WERI-Rb-1 (cell line): Measurements from ENCODE around the gene STH.

Experiments used
- DNase-seq: peaks from one replicate; pipeline ENCODE4 v3.0.0-alpha.2; 2020
- H3K27ac ChIP-seq: fragments of 250-450 bp; sonication (Bioruptor Pico); 2 replicates; pipeline ENCODE4 v1.5.1; 2020; ENCODE audit warnings: mild to moderate bottlenecking, moderate library complexity
- H3K27me3 ChIP-seq: fragments of 250-450 bp; sonication (Bioruptor Pico); 2 replicates; pipeline ENCODE4 v1.5.1; 2021; ENCODE audit warnings: mild to moderate bottlenecking, low read depth, moderate library complexity; ENCODE audit not compliant: insufficient read depth, severe bottlenecking
- H3K36me3 ChIP-seq: fragments of 250-450 bp; sonication (Bioruptor Pico); 2 replicates; pipeline ENCODE4 v1.5.1; 2020; ENCODE audit warnings: mild to moderate bottlenecking, moderate library complexity
- H3K4me3 ChIP-seq: 2 replicates; pipeline ENCODE4 v1.5.1; 2011; ENCODE audit warnings: low read depth, mild to moderate bottlenecking, control low read depth, low read length
- H3K9me3 ChIP-seq: fragments of 250-450 bp; sonication (Bioruptor Pico); 2 replicates; pipeline ENCODE4 v1.5.1; 2021; ENCODE audit warnings: mild to moderate bottlenecking, moderate library complexity; ENCODE audit not compliant: severe bottlenecking
- TF ChIP-seq, protein P1 (sequence below): IDR thresholded peaks from 2 replicates; pipeline ENCODE4 v1.5.1; 2011; ENCODE audit warnings: low read depth, mild to moderate bottlenecking, control low read depth, inconsistent platforms, low read length

STH gene

GRCh38 chr17:45993962-45994627 is 5.0 kb upstream of the STH start:
- DNase-seq: no peak
- Histone ChIP-seq H3K36me3 (no peaks in the 10 kb centered on the region), H3K9me3 (no peaks in the 10 kb centered on the region), H3K27me3 (no peaks in the 10 kb centered on the region), H3K27ac (no peak overlapping the region), H3K4me3 (no peak overlapping the region)
- TF ChIP-seq, protein P1, sequence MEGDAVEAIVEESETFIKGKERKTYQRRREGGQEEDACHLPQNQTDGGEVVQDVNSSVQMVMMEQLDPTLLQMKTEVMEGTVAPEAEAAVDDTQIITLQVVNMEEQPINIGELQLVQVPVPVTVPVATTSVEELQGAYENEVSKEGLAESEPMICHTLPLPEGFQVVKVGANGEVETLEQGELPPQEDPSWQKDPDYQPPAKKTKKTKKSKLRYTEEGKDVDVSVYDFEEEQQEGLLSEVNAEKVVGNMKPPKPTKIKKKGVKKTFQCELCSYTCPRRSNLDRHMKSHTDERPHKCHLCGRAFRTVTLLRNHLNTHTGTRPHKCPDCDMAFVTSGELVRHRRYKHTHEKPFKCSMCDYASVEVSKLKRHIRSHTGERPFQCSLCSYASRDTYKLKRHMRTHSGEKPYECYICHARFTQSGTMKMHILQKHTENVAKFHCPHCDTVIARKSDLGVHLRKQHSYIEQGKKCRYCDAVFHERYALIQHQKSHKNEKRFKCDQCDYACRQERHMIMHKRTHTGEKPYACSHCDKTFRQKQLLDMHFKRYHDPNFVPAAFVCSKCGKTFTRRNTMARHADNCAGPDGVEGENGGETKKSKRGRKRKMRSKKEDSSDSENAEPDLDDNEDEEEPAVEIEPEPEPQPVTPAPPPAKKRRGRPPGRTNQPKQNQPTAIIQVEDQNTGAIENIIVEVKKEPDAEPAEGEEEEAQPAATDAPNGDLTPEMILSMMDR: no peak

GRCh38 chr17:45994987-45995386 is 4.1 kb upstream of the STH start:
- Histone ChIP-seq H3K4me3 (no peak overlapping the region), H3K27ac (no peak overlapping the region), H3K27me3 (no peaks in the 10 kb centered on the region), H3K36me3 (no peaks in the 10 kb centered on the region), H3K9me3 (no peaks in the 10 kb centered on the region)
- TF ChIP-seq, protein P1: no peak
- DNase-seq: no peak

DNA sequence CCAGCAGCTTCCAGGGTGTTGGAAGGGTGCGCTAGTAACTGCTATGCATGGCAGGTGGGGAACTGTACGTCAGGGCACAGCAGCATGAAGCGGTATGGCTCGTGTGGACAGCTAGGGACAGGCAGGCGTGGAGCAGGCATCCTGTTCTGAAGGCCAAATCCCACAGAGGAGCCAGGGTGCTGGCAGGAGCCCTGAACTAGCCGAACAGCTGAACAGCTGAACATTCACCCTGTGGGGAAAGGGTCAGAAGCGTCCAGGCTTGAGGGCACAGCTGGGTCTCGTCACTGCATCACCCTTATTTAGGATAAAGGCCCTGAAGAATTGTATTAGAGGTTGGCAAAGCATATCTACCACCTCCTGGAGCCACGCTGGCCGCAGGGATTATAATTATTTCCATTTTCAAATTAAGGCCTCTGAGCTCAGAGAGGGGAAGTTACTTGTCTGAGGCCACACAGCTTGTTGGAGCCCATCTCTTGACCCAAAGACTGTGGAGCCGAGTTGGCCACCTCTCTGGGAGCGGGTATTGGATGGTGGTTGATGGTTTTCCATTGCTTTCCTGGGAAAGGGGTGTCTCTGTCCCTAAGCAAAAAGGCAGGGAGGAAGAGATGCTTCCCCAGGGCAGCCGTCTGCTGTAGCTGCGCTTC is 3.3 kb upstream of the STH start:
- H3K27me3 ChIP-seq: no peaks in the 10 kb centered on the region
- TF ChIP-seq, protein P1: no peak
- H3K36me3 ChIP-seq: no peaks in the 10 kb centered on the region
- H3K27ac ChIP-seq: no peak overlapping the region
- H3K4me3 ChIP-seq: no peak overlapping the region
- DNase-seq: no peak
- H3K9me3 ChIP-seq: no peaks in the 10 kb centered on the region

DNA sequence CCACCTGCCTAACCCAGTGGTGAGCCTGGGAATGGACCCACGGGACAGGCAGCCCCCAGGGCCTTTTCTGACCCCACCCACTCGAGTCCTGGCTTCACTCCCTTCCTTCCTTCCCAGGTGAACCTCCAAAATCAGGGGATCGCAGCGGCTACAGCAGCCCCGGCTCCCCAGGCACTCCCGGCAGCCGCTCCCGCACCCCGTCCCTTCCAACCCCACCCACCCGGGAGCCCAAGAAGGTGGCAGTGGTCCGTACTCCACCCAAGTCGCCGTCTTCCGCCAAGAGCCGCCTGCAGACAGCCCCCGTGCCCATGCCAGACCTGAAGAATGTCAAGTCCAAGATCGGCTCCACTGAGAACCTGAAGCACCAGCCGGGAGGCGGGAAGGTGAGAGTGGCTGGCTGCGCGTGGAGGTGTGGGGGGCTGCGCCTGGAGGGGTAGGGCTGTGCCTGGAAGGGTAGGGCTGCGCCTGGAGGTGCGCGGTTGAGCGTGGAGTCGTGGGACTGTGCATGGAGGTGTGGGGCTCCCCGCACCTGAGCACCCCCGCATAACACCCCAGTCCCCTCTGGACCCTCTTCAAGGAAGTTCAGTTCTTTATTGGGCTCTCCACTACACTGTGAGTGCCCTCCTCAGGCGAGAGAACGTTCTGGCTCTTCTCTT is 2.6 kb upstream of the STH start:
- Histone ChIP-seq H3K4me3 (no peak overlapping the region), H3K27me3 (no peaks in the 10 kb centered on the region), H3K36me3 (no peaks in the 10 kb centered on the region), H3K27ac (no peak overlapping the region), H3K9me3 (no peaks in the 10 kb centered on the region)
- DNase-seq: no peak
- TF ChIP-seq, protein P1: no peak

GRCh38 chr17:45997166-45997565 is 1.9 kb upstream of the STH start:
- Histone ChIP-seq H3K36me3 (no peaks in the 10 kb centered on the region), H3K4me3 (no peak overlapping the region), H3K27me3 (no peaks in the 10 kb centered on the region), H3K9me3 (no peaks in the 10 kb centered on the region), H3K27ac (no peak overlapping the region)
- no peak for DNase-seq
- TF ChIP-seq, protein P1: no peak
